GM12873 (cell line): ENCODE measurements around the gene LIMS3.
"Not testable (repeated sequence)": the region's sequence is repeated elsewhere in the genome, so short reads cannot be mapped to it uniquely, and the experiment has no call there.

Experiments used
- CTCF ChIP-seq: IDR thresholded peaks from 2 replicates; pipeline ENCODE4 v1.5.1; 2012; ENCODE audit warnings: low read depth, mild to moderate bottlenecking, moderate library complexity, low read length, control low read depth; ENCODE audit not compliant: insufficient read depth; ENCODE audit errors: missing control alignments

The LIMS3 gene

GRCh38 chr2:109898462-109899336 is at the start of gene LIMS3:
TSS of gene LIMS3 (plus strand) at chr2:109898688. CDS start at chr2:109898729, 41 bp downstream.
- TF ChIP-seq CTCF: not testable (repeated sequence)
